ENCODE data around the gene MRGPRF.
A peak's percentile ranks its signal among the peaks of the same experiment; 100 is the strongest.

The MRGPRF gene

DNA sequence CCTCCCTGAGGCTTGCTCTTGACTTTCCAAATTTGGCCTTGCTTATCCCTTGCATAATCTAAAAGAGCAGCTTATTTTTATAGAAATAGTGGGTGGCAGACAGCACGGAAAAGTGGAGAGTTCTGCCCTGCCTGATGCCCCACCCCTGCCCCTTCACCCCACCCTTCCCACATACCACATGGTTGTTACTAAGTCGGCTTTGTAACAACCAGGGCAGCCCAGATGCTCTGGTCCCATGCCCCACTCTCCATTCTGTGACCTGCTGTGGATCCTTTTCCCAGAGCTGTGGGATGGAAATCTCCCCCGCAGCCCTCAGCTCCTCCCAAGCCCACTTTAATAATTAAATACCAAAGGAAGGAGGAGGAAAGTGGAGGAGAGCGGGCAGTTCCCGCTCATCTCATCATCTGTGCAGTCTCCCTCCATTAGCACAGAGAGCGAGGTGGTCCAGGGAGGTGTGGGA lies 10.9 kb downstream of the MRGPRF start:
- Histone ChIP-seq H3K4me1 (ENCODE audit: low read length) (no peaks in the 10 kb centered on the region), H3K9me2 (replicated peaks; ENCODE audit: insufficient read depth, low read length) (no peaks in the 10 kb centered on the region), H3K4me2 (ENCODE audit: low read depth, low read length) (no peak overlapping the region), H3K4me3 (ENCODE audit: low read length) (no peak overlapping the region), H3K9ac (ENCODE audit: low read length) (no peak overlapping the region), H4K20me1 (ENCODE audit: insufficient read depth, low read length) (0 out of 2 replicates have a peak, but pooled peaks cover 3% of the 10 kb centered on the region), H3K79me2 (ENCODE audit: low read length) (no peaks in the 10 kb centered on the region), H3K27me3 (replicated peaks; ENCODE audit: insufficient read depth, low read length) (peaks cover 97% of the 10 kb centered on the region), H2AFZ (ENCODE audit: low read length) (no peak overlapping the region), H3K36me3 (replicated peaks; ENCODE audit: insufficient read depth, low read length) (no peaks in the 10 kb centered on the region), H3K27ac (ENCODE audit: low read length) (no peak overlapping the region), H3K9me3 (replicated peaks; ENCODE audit: insufficient read depth, low read length) (no peaks in the 10 kb centered on the region), H3F3A (ENCODE audit: insufficient read depth, low read length) (no peaks in the 10 kb centered on the region)
- no peak for DNase-seq
- TF ChIP-seq, protein P1, sequence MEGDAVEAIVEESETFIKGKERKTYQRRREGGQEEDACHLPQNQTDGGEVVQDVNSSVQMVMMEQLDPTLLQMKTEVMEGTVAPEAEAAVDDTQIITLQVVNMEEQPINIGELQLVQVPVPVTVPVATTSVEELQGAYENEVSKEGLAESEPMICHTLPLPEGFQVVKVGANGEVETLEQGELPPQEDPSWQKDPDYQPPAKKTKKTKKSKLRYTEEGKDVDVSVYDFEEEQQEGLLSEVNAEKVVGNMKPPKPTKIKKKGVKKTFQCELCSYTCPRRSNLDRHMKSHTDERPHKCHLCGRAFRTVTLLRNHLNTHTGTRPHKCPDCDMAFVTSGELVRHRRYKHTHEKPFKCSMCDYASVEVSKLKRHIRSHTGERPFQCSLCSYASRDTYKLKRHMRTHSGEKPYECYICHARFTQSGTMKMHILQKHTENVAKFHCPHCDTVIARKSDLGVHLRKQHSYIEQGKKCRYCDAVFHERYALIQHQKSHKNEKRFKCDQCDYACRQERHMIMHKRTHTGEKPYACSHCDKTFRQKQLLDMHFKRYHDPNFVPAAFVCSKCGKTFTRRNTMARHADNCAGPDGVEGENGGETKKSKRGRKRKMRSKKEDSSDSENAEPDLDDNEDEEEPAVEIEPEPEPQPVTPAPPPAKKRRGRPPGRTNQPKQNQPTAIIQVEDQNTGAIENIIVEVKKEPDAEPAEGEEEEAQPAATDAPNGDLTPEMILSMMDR (IDR thresholded peaks at IDR 0.05; ENCODE audit: low read length): no peak
- TF ChIP-seq EZH2 (optimal IDR thresholded peaks at IDR 0.05; ENCODE audit: low read depth, low read length): no peak
- TF ChIP-seq EZH2phosphoT487 (IDR thresholded peaks at IDR 0.05; ENCODE audit: low read length): no peak

DNA sequence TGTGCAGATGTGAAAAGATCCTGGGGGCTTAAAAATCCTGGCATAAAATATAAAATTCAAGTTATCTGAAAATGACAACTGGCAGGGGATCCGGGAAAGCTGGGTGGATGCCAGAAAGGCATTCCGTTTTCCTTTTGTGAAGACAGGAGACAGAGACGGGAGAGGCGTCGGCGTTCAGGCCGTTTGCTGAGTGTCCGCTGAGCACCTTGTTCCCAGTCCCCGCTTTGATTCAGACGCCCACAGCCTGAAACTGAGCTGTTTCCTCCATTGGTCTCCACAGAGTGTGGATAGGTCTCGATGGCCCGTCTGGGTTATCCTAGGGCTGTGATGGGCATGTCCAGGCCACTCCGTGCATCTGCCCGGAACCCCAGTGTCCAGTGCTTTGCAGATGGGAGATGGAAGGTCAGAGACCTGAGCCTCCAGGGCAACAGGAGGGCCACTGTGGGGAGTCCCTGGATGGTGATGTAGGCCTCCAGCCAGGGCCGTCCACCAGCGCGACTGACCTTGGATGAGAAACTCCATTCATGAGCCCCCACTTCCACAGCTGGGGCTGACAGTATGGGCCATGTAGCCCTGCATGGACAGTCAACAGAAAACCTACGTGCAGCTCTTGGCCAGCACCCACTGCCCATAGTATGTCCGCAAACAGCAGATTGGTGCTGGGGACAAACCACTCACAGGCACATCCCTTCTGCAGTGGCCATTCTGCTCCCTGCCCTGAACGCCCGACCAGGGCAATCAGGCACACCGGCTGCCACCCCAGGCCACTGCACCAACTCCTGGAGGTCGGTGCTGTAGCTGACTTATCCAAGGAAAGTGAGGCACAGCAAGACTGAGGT lies 11.6 kb downstream of the MRGPRF start:
- DNase-seq: no peak
- Histone ChIP-seq H3K4me2 (ENCODE audit: low read depth, low read length) (no peak overlapping the region), H3K9ac (ENCODE audit: low read length) (no peak overlapping the region), H3F3A (ENCODE audit: insufficient read depth, low read length) (no peaks in the 10 kb centered on the region), H2AFZ (ENCODE audit: low read length) (no peak overlapping the region), H3K27me3 (replicated peaks; ENCODE audit: insufficient read depth, low read length) (peaks cover 97% of the 10 kb centered on the region), H3K4me1 (ENCODE audit: low read length) (no peaks in the 10 kb centered on the region), H3K27ac (ENCODE audit: low read length) (no peak overlapping the region), H3K9me2 (replicated peaks; ENCODE audit: insufficient read depth, low read length) (no peaks in the 10 kb centered on the region), H4K20me1 (ENCODE audit: insufficient read depth, low read length) (0 out of 2 replicates have a peak, but pooled peaks cover 3% of the 10 kb centered on the region), H3K4me3 (ENCODE audit: low read length) (no peak overlapping the region), H3K79me2 (ENCODE audit: low read length) (no peaks in the 10 kb centered on the region), H3K36me3 (replicated peaks; ENCODE audit: insufficient read depth, low read length) (no peaks in the 10 kb centered on the region), H3K9me3 (replicated peaks; ENCODE audit: insufficient read depth, low read length) (no peaks in the 10 kb centered on the region)
- TF ChIP-seq EZH2phosphoT487 (IDR thresholded peaks at IDR 0.05; ENCODE audit: low read length) (no peak), EZH2 (optimal IDR thresholded peaks at IDR 0.05; ENCODE audit: low read depth, low read length) (no peak)
- TF ChIP-seq, protein P1 (IDR thresholded peaks at IDR 0.05; ENCODE audit: low read length): no peak

DNA sequence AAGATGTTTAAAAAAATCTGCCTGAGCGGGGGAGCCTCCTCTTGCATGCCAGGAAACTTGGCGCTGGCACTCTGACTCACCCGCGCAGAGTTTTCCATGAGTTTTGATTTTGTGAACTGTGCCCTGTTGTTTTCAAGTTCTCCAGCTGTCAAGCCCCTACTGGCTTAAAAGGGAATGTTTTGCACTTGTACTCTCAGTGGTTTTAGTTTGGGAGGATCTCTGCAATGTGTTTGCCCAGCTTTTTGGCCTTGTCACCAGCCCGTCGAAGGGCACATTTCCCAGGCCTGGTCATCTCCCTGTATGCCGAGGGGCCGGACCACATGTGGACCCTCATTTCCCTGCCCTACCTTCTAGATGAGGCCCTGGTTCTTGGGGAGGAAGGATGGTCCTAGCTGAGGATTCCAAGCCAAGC lies 12.2 kb downstream of the MRGPRF start:
- DNase-seq: no peak
- H3F3A ChIP-seq (ENCODE audit: insufficient read depth, low read length): no peaks in the 10 kb centered on the region
- H2AFZ ChIP-seq (ENCODE audit: low read length): no peak overlapping the region
- no peaks in the 10 kb centered on the region for H3K36me3 ChIP-seq (replicated peaks; ENCODE audit: insufficient read depth, low read length)
- H3K4me2 ChIP-seq (ENCODE audit: low read depth, low read length): no peak overlapping the region
- peaks cover 97% of the 10 kb centered on the region for H3K27me3 ChIP-seq (replicated peaks; ENCODE audit: insufficient read depth, low read length)
- no peak overlapping the region for H3K4me3 ChIP-seq (ENCODE audit: low read length)
- TF ChIP-seq, protein P1 (IDR thresholded peaks at IDR 0.05; ENCODE audit: low read length): peak; percentile 17; the same call in 1 of the 2 replicates
- TF ChIP-seq EZH2phosphoT487 (IDR thresholded peaks at IDR 0.05; ENCODE audit: low read length): no peak
- 0 out of 2 replicates have a peak, but pooled peaks cover 3% of the 10 kb centered on the region for H4K20me1 ChIP-seq (ENCODE audit: insufficient read depth, low read length)
- no peaks in the 10 kb centered on the region for H3K4me1 ChIP-seq (ENCODE audit: low read length)
- no peak overlapping the region for H3K9ac ChIP-seq (ENCODE audit: low read length)
- H3K79me2 ChIP-seq (ENCODE audit: low read length): no peaks in the 10 kb centered on the region
- H3K27ac ChIP-seq (ENCODE audit: low read length): no peak overlapping the region
- H3K9me3 ChIP-seq (replicated peaks; ENCODE audit: insufficient read depth, low read length): no peaks in the 10 kb centered on the region
- H3K9me2 ChIP-seq (replicated peaks; ENCODE audit: insufficient read depth, low read length): no peaks in the 10 kb centered on the region

Measured in MM.1S (cell line).